Neural progenitor cell (in vitro differentiated cells): Measurements from ENCODE around the gene SPATA21. TPM values are rescaled to one million over a fixed set of nuclear protein-coding genes. Genes with fewer than 3 reads are reported as not detected.

Experiments used
- DNase-seq: peaks from one replicate; pipeline ENCODE4 v3.0.0-alpha.2; 2016; ENCODE audit warnings: low spot score
- H2AFZ ChIP-seq: fragments of 200-600 bp; sonication (generic); replicated peaks from 2 replicates; pipeline ENCODE4 v1.6.1; 2016; ENCODE audit warnings: antibody characterized with exemption
- H3F3A ChIP-seq: fragments of 200-600 bp; sonication (generic); 2 replicates; pipeline ENCODE4 v1.6.1; 2016; ENCODE audit warnings: antibody characterized with exemption, low read depth
- H3K27ac ChIP-seq: fragments of 200-600 bp; sonication (generic); 2 replicates; pipeline ENCODE4 v1.5.1; 2016; ENCODE audit warnings: mild to moderate bottlenecking
- H3K27me3 ChIP-seq: fragments of 200-600 bp; sonication (generic); 2 replicates; pipeline ENCODE4 v1.6.1; 2016; ENCODE audit warnings: mild to moderate bottlenecking, moderate library complexity
- H3K36me3 ChIP-seq: fragments of 200-600 bp; sonication (generic); 2 replicates; pipeline ENCODE4 v1.5.1; 2016
- H3K4me1 ChIP-seq: fragments of 200-600 bp; sonication (generic); 2 replicates; pipeline ENCODE4 v1.6.1; 2016; ENCODE audit warnings: mixed run types
- H3K4me2 ChIP-seq: fragments of 200-600 bp; sonication (generic); 2 replicates; pipeline ENCODE4 v1.6.1; 2016
- H3K4me3 ChIP-seq: fragments of 200-600 bp; sonication (generic); 2 replicates; pipeline ENCODE4 v1.5.1; 2016
- H3K79me2 ChIP-seq: fragments of 200-600 bp; sonication (generic); 2 replicates; pipeline ENCODE4 v1.6.1; 2016; ENCODE audit warnings: low read depth
- H3K9ac ChIP-seq: fragments of 200-600 bp; sonication (generic); 2 replicates; pipeline ENCODE4 v1.6.1; 2016
- H3K9me3 ChIP-seq: fragments of 200-600 bp; sonication (generic); 2 replicates; pipeline ENCODE4 v1.5.1; 2016; ENCODE audit warnings: low read depth
- H4K20me1 ChIP-seq: fragments of 200-600 bp; sonication (generic); 2 replicates; pipeline ENCODE4 v1.6.1; 2016; ENCODE audit warnings: low read depth
- H3K27ac Mint-ChIP-seq: 3 replicates; pipeline ENCODE4 v1.8.0; 2021; ENCODE audit warnings: mixed read lengths
- H3K27me3 Mint-ChIP-seq: 2 replicates; pipeline ENCODE4 v1.8.0; 2022; ENCODE audit warnings: low read depth, mild to moderate bottlenecking, inconsistent platforms, moderate library complexity, mixed read lengths; ENCODE audit not compliant: insufficient read depth
- H3K36me3 Mint-ChIP-seq: 3 replicates; pipeline ENCODE4 v1.8.0; 2021; ENCODE audit warnings: mixed read lengths
- H3K4me1 Mint-ChIP-seq: 3 replicates; pipeline ENCODE4 v1.8.0; 2021; ENCODE audit warnings: mixed read lengths
- H3K4me3 Mint-ChIP-seq: 3 replicates; pipeline ENCODE4 v1.8.0; 2021; ENCODE audit warnings: mild to moderate bottlenecking, moderate library complexity, mixed read lengths
- H3K9me3 Mint-ChIP-seq: 3 replicates; pipeline ENCODE4 v1.8.0; 2020; ENCODE audit warnings: mixed read lengths
- EZH2 ChIP-seq: fragments of 200-600 bp; sonication (generic); IDR thresholded peaks from 2 replicates; pipeline ENCODE4 v1.6.1; 2017; ENCODE audit warnings: antibody characterized with exemption, mild to moderate bottlenecking, moderate library complexity
- EZH2phosphoT487 ChIP-seq: fragments of 200-600 bp; sonication (generic); IDR thresholded peaks from 2 replicates; pipeline ENCODE4 v1.6.1; 2017; ENCODE audit warnings: antibody characterized with exemption
- total RNA-seq: library from RNA; depleted of rRNA; stranded (reverse); fragments of >200 nt; gene quantifications from 2 replicates; pipeline ENCODE4 v1.2.3, GENCODE V29; 2015; ENCODE audit warnings: low replicate concordance
- TF ChIP-seq, protein P1 (sequence below): fragments of 200-600 bp; sonication (generic); IDR thresholded peaks from 2 replicates; pipeline ENCODE4 v1.5.1; 2017; ENCODE audit warnings: antibody characterized with exemption, mild to moderate bottlenecking

SPATA21 gene
- total RNA-seq, 1 donor from 2014 or later: not detected

DNA sequence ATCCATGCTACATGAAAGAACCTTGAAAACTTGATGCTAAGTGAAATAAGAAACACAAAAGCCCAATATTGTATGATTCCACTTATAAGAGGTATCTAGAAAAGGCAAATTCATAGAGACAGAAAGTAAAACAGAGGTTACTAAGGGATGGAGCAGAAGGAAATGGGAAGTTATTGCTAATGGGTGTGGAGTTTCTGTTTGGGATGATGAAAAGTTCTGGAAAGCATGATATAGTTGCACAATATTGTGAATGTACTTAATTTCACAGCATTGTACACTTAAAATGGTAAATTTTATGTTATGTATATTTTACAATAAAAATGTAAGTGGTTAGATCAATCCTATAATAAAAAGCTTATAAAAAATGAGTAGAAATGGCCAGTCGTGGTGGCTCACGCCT lies 1.7 kb upstream of the SPATA21 start:
- no peaks in the 10 kb centered on the region for H3K36me3 Mint-ChIP-seq
- H3K9me3 Mint-ChIP-seq: no peaks in the 10 kb centered on the region
- H3K4me3 Mint-ChIP-seq: no peak overlapping the region
- H3K27ac Mint-ChIP-seq: no peak overlapping the region
- H3K4me1 Mint-ChIP-seq: peaks cover 14% of the 10 kb centered on the region
- Histone ChIP-seq H3K36me3 (no peaks in the 10 kb centered on the region), H2AFZ (no peak overlapping the region), H3K4me2 (no peak overlapping the region), H3K27ac (no peak overlapping the region), H3K4me3 (no peak overlapping the region), H3K9ac (no peak overlapping the region), H3K79me2 (peaks cover 24% of the 10 kb centered on the region), H3K4me1 (peaks cover 5% of the 10 kb centered on the region), H4K20me1 (peaks cover 19% of the 10 kb centered on the region), H3F3A (peaks cover 5% of the 10 kb centered on the region), H3K27me3 (no peaks in the 10 kb centered on the region), H3K9me3 (no peaks in the 10 kb centered on the region)
- DNase-seq: no peak
- peaks cover 9% of the 10 kb centered on the region for H3K27me3 Mint-ChIP-seq
- TF ChIP-seq EZH2 (no peak), EZH2phosphoT487 (no peak)
- TF ChIP-seq, protein P1, sequence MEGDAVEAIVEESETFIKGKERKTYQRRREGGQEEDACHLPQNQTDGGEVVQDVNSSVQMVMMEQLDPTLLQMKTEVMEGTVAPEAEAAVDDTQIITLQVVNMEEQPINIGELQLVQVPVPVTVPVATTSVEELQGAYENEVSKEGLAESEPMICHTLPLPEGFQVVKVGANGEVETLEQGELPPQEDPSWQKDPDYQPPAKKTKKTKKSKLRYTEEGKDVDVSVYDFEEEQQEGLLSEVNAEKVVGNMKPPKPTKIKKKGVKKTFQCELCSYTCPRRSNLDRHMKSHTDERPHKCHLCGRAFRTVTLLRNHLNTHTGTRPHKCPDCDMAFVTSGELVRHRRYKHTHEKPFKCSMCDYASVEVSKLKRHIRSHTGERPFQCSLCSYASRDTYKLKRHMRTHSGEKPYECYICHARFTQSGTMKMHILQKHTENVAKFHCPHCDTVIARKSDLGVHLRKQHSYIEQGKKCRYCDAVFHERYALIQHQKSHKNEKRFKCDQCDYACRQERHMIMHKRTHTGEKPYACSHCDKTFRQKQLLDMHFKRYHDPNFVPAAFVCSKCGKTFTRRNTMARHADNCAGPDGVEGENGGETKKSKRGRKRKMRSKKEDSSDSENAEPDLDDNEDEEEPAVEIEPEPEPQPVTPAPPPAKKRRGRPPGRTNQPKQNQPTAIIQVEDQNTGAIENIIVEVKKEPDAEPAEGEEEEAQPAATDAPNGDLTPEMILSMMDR: no peak

- Mint-ChIP-seq H3K4me1 (peaks cover 14% of the 10 kb centered on the region), H3K4me3 (no peak overlapping the region), H3K36me3 (no peaks in the 10 kb centered on the region), H3K27me3 (peaks cover 11% of the 10 kb centered on the region), H3K9me3 (no peaks in the 10 kb centered on the region), H3K27ac (no peak overlapping the region)
- no peak overlapping the region for H2AFZ ChIP-seq
- H3K36me3 ChIP-seq: no peaks in the 10 kb centered on the region
- peaks cover 19% of the 10 kb centered on the region for H4K20me1 ChIP-seq
- H3K9ac ChIP-seq: no peak overlapping the region
- no peaks in the 10 kb centered on the region for H3K27me3 ChIP-seq
- no peak overlapping the region for H3K4me3 ChIP-seq
- no peaks in the 10 kb centered on the region for H3K9me3 ChIP-seq
- H3K79me2 ChIP-seq: peaks cover 24% of the 10 kb centered on the region
- TF ChIP-seq EZH2: no peak
- TF ChIP-seq, protein P1: no peak
- TF ChIP-seq EZH2phosphoT487: no peak
- no peak overlapping the region for H3K4me2 ChIP-seq
- no peak overlapping the region for H3K27ac ChIP-seq
- peaks cover 5% of the 10 kb centered on the region for H3F3A ChIP-seq
- H3K4me1 ChIP-seq: peaks cover 5% of the 10 kb centered on the region
- no peak for DNase-seq
Observed at GRCh38 chr1:16438516-16438915, 1.3 kb upstream of the SPATA21 start.

DNA sequence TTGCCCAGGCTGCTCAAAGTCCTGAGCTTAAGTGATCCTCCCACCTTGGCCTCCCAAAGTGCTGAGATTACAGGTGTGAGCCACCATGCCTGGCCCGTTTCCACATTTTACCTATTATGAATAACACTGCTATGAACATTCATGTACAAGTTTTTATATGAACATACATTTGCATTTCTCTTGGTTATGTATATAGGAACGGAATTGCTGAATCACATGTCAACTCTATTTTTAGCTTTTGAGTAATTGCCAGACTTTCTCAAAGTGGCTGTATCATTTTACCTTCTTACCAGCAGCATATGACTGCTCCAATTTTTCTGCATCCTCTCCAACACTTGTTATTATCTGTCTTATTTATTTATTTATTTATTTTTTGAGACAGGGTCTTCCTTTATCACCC lies 2.7 kb downstream of the SPATA21 start:
- TF ChIP-seq EZH2phosphoT487 (no peak), EZH2 (no peak)
- TF ChIP-seq, protein P1: no peak
- H3K4me1 ChIP-seq: no peaks in the 10 kb centered on the region
- H3K4me2 ChIP-seq: no peak overlapping the region
- no peak overlapping the region for H2AFZ ChIP-seq
- no peaks in the 10 kb centered on the region for H3F3A ChIP-seq
- H3K4me1 Mint-ChIP-seq: peaks cover 4% of the 10 kb centered on the region
- H3K27me3 Mint-ChIP-seq: peaks cover 9% of the 10 kb centered on the region
- H4K20me1 ChIP-seq: no peaks in the 10 kb centered on the region
- no peak overlapping the region for H3K9ac ChIP-seq
- H3K27ac ChIP-seq: no peak overlapping the region
- no peaks in the 10 kb centered on the region for H3K79me2 ChIP-seq
- no peak overlapping the region for H3K27ac Mint-ChIP-seq
- no peaks in the 10 kb centered on the region for H3K27me3 ChIP-seq
- no peak overlapping the region for H3K4me3 Mint-ChIP-seq
- H3K9me3 Mint-ChIP-seq: no peaks in the 10 kb centered on the region
- H3K36me3 Mint-ChIP-seq: no peaks in the 10 kb centered on the region
- H3K4me3 ChIP-seq: no peak overlapping the region
- DNase-seq: no peak
- no peaks in the 10 kb centered on the region for H3K9me3 ChIP-seq
- H3K36me3 ChIP-seq: no peaks in the 10 kb centered on the region
